GM12878 (cell line): ENCODE data around the gene SLC38A3. TPM values are rescaled to one million over a fixed set of nuclear protein-coding genes. Genes with fewer than 3 reads are reported as not detected.

Source experiments
- ATAC-seq: fragments of 200-7000 bp; cut with Tn5 transposase; 3 replicates; pipeline ENCODE4 v1.9.1; 2020; ENCODE audit warnings: mild to moderate bottlenecking, moderate library complexity
- BruUV-seq: library from RNA; stranded (reverse); fragments of 400-500 nt; replicated peaks from 2 replicates; lab custom pipeline; 2021; lab: Mats Ljungman, UMichigan
- CTCF ChIA-PET: fragments of 300-600 bp; sonication (Branson Sonifier 250); formaldehyde crosslinking; extraction: SDS; loops from one replicate; lab custom pipeline; 2021; ENCODE audit warnings: inconsistent platforms; lab: Yijun Ruan, JAX
- POLR2A ChIA-PET: fragments of 350-600 bp; formaldehyde crosslinking; extraction: SDS; loops from one replicate; lab custom pipeline; 2021; ENCODE audit warnings: inconsistent platforms; lab: Charles Lee
- RAD21 ChIA-PET: fragments of 300-600 bp; sonication (Branson Sonifier 250); formaldehyde crosslinking; loops from one replicate; lab custom pipeline; 2023; ENCODE audit warnings: antibody characterized with exemption; ENCODE audit not compliant: unreplicated experiment; lab: Charles Lee
- SMC1A ChIA-PET: fragments of 300-600 bp; sonication (Branson Sonifier 250); formaldehyde crosslinking; loops from one replicate; lab custom pipeline; 2023; ENCODE audit not compliant: unreplicated experiment, uncharacterized antibody; lab: Charles Lee
- DNase-seq: peaks from one replicate; pipeline ENCODE4 v3.0.0-alpha.2; 2011; ENCODE audit warnings: low read depth, low spot score
- FAIRE-seq: peaks from 3 replicates; lab custom pipeline; 2011; peaks lifted over from hg19 to GRCh38; lab: Jason Lieb, UNC
- H2AFZ ChIP-seq: 2 replicates; pipeline ENCODE4 v1.6.0; 2011; ENCODE audit warnings: low read depth, low read length, control low read depth; ENCODE audit not compliant: control insufficient read depth
- H3K27ac ChIP-seq: 2 replicates; pipeline ENCODE4 v1.5.1; 2011; ENCODE audit warnings: control low read depth; ENCODE audit not compliant: control insufficient read depth, insufficient read depth
- H3K27me3 ChIP-seq, 2 experiments: replicated peaks in 1 of 2; 2 replicates each; pipeline versions ENCODE4 v1.6.0 to v1.6.1; 2011; ENCODE audit warnings: low read length in 1 of 2; ENCODE audit not compliant: control insufficient read depth in 2 of 2, insufficient read depth in 2 of 2
- H3K36me3 ChIP-seq, 2 experiments: 2 replicates each; pipeline ENCODE4 v1.5.1; 2011; ENCODE audit warnings: low read length in 1 of 2; ENCODE audit not compliant: control insufficient read depth in 2 of 2, insufficient read depth in 2 of 2
- H3K4me1 ChIP-seq: 2 replicates; pipeline ENCODE4 v1.6.1; 2011; ENCODE audit warnings: mild to moderate bottlenecking, low read length, moderate library complexity, mixed read lengths; ENCODE audit not compliant: control insufficient read depth, insufficient read depth
- H3K4me2 ChIP-seq: 2 replicates; pipeline ENCODE4 v1.6.0; 2011; ENCODE audit warnings: control low read depth; ENCODE audit not compliant: control insufficient read depth, insufficient read depth
- H3K4me3 ChIP-seq: fragments of 200-600 bp; sonication (generic); 2 replicates; pipeline ENCODE4 v1.5.1; 2016
- H3K79me2 ChIP-seq: 2 replicates; pipeline ENCODE4 v1.6.0; 2011; ENCODE audit warnings: low read length; ENCODE audit not compliant: control insufficient read depth, insufficient read depth
- H3K9ac ChIP-seq: 2 replicates; pipeline ENCODE4 v1.8.0; 2011; ENCODE audit warnings: low read length, control low read depth, mixed read lengths; ENCODE audit not compliant: control insufficient read depth, insufficient read depth
- H3K9me3 ChIP-seq: replicated peaks from 3 replicates; pipeline ENCODE4 v1.5.1; 2011; ENCODE audit warnings: mild to moderate bottlenecking, low read length; ENCODE audit not compliant: control insufficient read depth, insufficient read depth
- H4K20me1 ChIP-seq: 2 replicates; pipeline ENCODE4 v1.6.0; 2011; ENCODE audit not compliant: control insufficient read depth, insufficient read depth
- BRCA1 ChIP-seq: IDR thresholded peaks from 2 replicates; pipeline ENCODE4 v1.6.1; 2011; ENCODE audit warnings: low read depth, low read length, improper control_type of control experiment
- CREM ChIP-seq: IDR thresholded peaks from 2 replicates; pipeline ENCODE4 v1.6.1; 2014; ENCODE audit warnings: antibody characterized with exemption, low read depth
- FOS ChIP-seq: IDR thresholded peaks from 3 replicates; pipeline ENCODE4 v1.6.1; 2011; ENCODE audit warnings: borderline replicate concordance; ENCODE audit not compliant: insufficient read length; ENCODE audit errors: extremely low read depth
- MXI1 ChIP-seq: fragments of 150-350 bp; IDR thresholded peaks from 2 replicates; pipeline ENCODE4 v1.6.1; 2011; ENCODE audit warnings: low read depth, mild to moderate bottlenecking, inconsistent platforms, low read length, improper control_type of control experiment
- RAD21 ChIP-seq: IDR thresholded peaks from 2 replicates; pipeline ENCODE4 v1.6.1; 2011; ENCODE audit warnings: mild to moderate bottlenecking, low read depth, low read length, moderate library complexity; ENCODE audit not compliant: insufficient read depth
- RUNX3 ChIP-seq: IDR thresholded peaks from 2 replicates; pipeline ENCODE4 v1.6.1; 2012; ENCODE audit warnings: low read length, inconsistent platforms
- SPI1 ChIP-seq: IDR thresholded peaks from 2 replicates; pipeline ENCODE4 v1.6.1; 2011; ENCODE audit warnings: low read depth, mild to moderate bottlenecking, low read length, moderate library complexity, borderline replicate concordance; ENCODE audit not compliant: insufficient read depth
- TBL1XR1 ChIP-seq: IDR thresholded peaks from 2 replicates; pipeline ENCODE4 v1.6.1; 2012; ENCODE audit warnings: low read depth, low read length, improper control_type of control experiment
- WGBS: methylation state at CpG from one replicate; pipeline ENCODE4 v1.1.6; 2016; ENCODE audit warnings: low lambda C conversion rate; ENCODE audit not compliant: insufficient replicate concordance, insufficient coverage; ENCODE audit errors: missing lambda C conversion rate; 5-methylcytosine and 5-hydroxymethylcytosine counted together
- in situ Hi-C: fragments of 300-500 bp; cut with MboI; formaldehyde crosslinking; loops from 9 replicates; pipeline ENCODE4 v1.14.3; 2018; ENCODE audit warnings: mixed read lengths
- intact Hi-C: fragments of 100-400 bp; cut with micrococcal nuclease; formaldehyde crosslinking; loops from one replicate; pipeline ENCODE4 v1.14.2; 2022; ENCODE audit not compliant: unreplicated experiment
- polyA plus RNA-seq, 11 experiments: library from polyadenylated mRNA; depleted of rRNA in 4 of 11; unstranded in 6 of 11; stranded (reverse) in 5 of 11; fragments of >200 nt; fragmentation: Nextera tagmentation in 4 of 11; fragmentation: Illumina TruSeq in 1 of 11; extraction: Ambion mirVana in 4 of 11; extraction: Trizol in 1 of 11; gene quantifications; 1 replicate in 1 of 11; 2 replicates in 10 of 11; pipeline versions ENCODE4 v1.2.1 to v1.2.3, GENCODE V29; 2011 to 2016; ENCODE audit warnings: inconsistent platforms in 2 of 11, missing spikeins in 2 of 11, low read depth in 1 of 11
- total RNA-seq, 4 experiments: library from RNA; depleted of rRNA in 3 of 4; stranded (reverse); fragments of >200 nt in 3 of 4; fragmentation: Illumina TruSeq in 1 of 4; extraction: Trizol in 1 of 4; gene quantifications; 2 replicates each; pipeline versions ENCODE4 v1.2.1 to v1.2.3, GENCODE V29; 2013 to 2021
- TF ChIP-seq, protein P1 (sequence below): fragments of 450-650 bp; IDR thresholded peaks from 2 replicates; pipeline ENCODE4 v1.6.1; 2016; ENCODE audit warnings: mild to moderate bottlenecking
- TF ChIP-seq, protein P2 (sequence below): fragments of 450-650 bp; conservative IDR thresholded peaks from 2 replicates; pipeline ENCODE4 v1.6.1; 2017; ENCODE audit warnings: mild to moderate bottlenecking, moderate library complexity

Gene SLC38A3
- total and polyA plus RNA-seq, 10 of the 15 experiments (the other 5 are each of a cell fraction or from before 2014, with no cell fraction given): 0.14 TPM; not detected in 9

DNA sequence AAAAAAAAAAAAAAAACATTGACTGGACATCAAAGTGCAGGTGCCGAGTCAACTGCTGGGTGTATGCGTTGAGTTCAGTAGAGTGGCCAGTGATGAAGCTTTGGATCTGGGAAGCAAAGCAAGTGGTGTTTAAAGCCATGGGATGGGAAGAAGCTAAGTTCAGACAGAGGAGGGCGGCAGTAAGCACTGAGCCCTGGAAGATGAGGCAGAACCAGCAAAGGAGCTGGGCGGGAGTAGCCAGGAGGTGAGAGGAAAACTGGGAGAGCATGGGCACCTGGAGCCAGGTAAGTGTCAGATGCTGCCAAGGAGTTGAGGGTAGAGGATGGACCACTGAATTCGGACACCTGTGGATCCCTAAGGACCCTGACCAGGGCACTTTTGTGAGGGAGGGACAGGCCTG lies 19.6 kb downstream of the SLC38A3 start:
- in situ Hi-C loops: loop anchor here (5.0 kb wide), 1 partner anchor 32 kb away; the partner anchor contains the start of gene GNAT1
- Histone ChIP-seq H3K9ac (no peak overlapping the region), H3K27ac (no peak overlapping the region), H3K36me3 (no peaks in the 10 kb centered on the region), H3K4me3 (no peak overlapping the region), H4K20me1 (no peaks in the 10 kb centered on the region), H2AFZ (no peak overlapping the region), H3K9me3 (no peaks in the 10 kb centered on the region), H3K4me2 (no peak overlapping the region), H3K4me1 (peaks cover 17% of the 10 kb centered on the region), H3K79me2 (no peaks in the 10 kb centered on the region; the same call in 1 of the 2 replicates), H3K27me3 (no peaks in the 10 kb centered on the region; a peak in 1 of 4 replicates)
- TF ChIP-seq BRCA1 (no peak), FOS (no peak), MXI1 (no peak)
- FAIRE-seq (no peak), ATAC-seq (no peak), DNase-seq (no peak)
- intact Hi-C loops: no loop called here
- no TSS peak for BruUV-seq
- ChIA-PET CTCF (interaction anchor here (1.3 to 7.4 kb wide), 10 partner anchors 19 to 135 kb away, joined by 3 to 149 read pairs (median 13); partner anchors contain the start of genes GNAT1 and IFRD2), SMC1A (interaction anchor here (0.7 to 4.9 kb wide), 5 partner anchors 19 to 33 kb away, joined by 4 to 24 read pairs (median 4); partner anchors contain the start of gene GNAT1), RAD21 (interaction anchor here (0.7 to 6.8 kb wide), 5 partner anchors 13 to 36 kb away, joined by 3 to 72 read pairs (median 5); partner anchors contain the start of gene GNAT1), POLR2A (interaction anchor here (0.6 kb wide), 1 partner anchor 105 kb away, joined by 7 read pairs; no protein-coding TSS in a partner anchor)
- 33% methylated on average over 5 of the region's 5 CpGs for WGBS

DNA sequence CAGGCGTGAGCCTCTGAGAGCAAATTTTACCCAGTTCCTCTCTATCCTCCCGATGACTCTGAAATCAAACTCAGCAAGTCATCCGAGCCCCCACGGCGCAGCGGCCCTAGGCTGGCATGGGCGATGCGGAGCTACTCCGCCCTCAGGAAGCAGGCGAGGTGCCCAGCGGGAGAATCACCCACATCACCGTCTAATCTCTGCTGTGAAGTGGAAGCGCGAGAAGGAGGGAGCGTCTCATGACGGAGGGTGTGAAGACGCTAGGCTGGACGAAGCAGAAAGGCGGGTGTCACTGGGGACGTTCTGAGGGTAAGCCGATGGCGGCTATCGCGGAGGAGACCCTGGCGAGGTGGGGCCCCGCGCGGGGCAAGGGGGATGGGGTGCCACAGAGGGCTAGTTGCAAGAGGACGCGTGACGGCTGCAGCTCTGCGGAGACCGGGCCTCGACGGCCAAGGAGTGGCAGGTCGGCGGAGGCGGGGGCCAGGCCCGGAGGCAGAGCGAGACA lies 21.9 kb downstream of the SLC38A3 start:
- in situ Hi-C loops (loop anchor here (5.0 kb wide), 1 partner anchor 35 kb away; the partner anchor contains the start of gene GNAT1), intact Hi-C loops (loop anchor here (1.0 kb wide), 5 partner anchors 19 to 106 kb away; no protein-coding TSS in a partner anchor)
- CTCF ChIA-PET: interaction anchor here (0.6 to 7.4 kb wide), 24 partner anchors 10 to 385 kb away, joined by 3 to 149 read pairs (median 6); partner anchors contain the start of genes CISH, GNAI2, GNAT1 and HYAL2
- Histone ChIP-seq H3K9ac (peak overlapping the region; percentile 77), H3K4me1 (peaks cover 19% of the 10 kb centered on the region), H3K36me3 (no peaks in the 10 kb centered on the region; a peak in 1 of 4 replicates), H3K9me3 (no peaks in the 10 kb centered on the region), H2AFZ (peak overlapping the region; percentile 95), H3K27ac (peak overlapping the region; percentile 56; the same call in 1 of the 2 replicates), H3K27me3 (no peaks in the 10 kb centered on the region), H4K20me1 (no peaks in the 10 kb centered on the region), H3K4me2 (peak overlapping the region; percentile 100), H3K79me2 (no peaks in the 10 kb centered on the region; the same call in 1 of the 2 replicates), H3K4me3 (peak overlapping the region; percentile 75)
- RAD21 ChIA-PET: interaction anchor here (0.5 to 6.8 kb wide), 16 partner anchors 9 to 1624 kb away, joined by 3 to 73 read pairs (median 6); partner anchors contain the start of genes GNAI2 and GNAT1
- SMC1A ChIA-PET: interaction anchor here (0.7 to 5.1 kb wide), 8 partner anchors 8 to 45 kb away, joined by 3 to 51 read pairs (median 7); partner anchors contain the start of genes GNAI2 and GNAT1
- no peak for FAIRE-seq
- peak; percentile 51 for ATAC-seq
- WGBS: 4% methylated on average over 36 of the region's 40 CpGs
- DNase-seq: no peak
- POLR2A ChIA-PET: interaction anchor here (0.7 to 3.7 kb wide), 6 partner anchors 10 to 287 kb away, joined by 3 to 38 read pairs (median 4); partner anchors contain the start of gene GNAI2
- no TSS peak for BruUV-seq
- TF ChIP-seq RUNX3 (no peak), CREM (no peak), TBL1XR1 (no peak), RAD21 (no peak), SPI1 (peak; percentile 28; the same call in 1 of the 2 replicates)
- TF ChIP-seq, protein P1, sequence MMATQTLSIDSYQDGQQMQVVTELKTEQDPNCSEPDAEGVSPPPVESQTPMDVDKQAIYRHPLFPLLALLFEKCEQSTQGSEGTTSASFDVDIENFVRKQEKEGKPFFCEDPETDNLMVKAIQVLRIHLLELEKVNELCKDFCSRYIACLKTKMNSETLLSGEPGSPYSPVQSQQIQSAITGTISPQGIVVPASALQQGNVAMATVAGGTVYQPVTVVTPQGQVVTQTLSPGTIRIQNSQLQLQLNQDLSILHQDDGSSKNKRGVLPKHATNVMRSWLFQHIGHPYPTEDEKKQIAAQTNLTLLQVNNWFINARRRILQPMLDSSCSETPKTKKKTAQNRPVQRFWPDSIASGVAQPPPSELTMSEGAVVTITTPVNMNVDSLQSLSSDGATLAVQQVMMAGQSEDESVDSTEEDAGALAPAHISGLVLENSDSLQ: peak; percentile 14; the same call in 1 of the 2 replicates
- TF ChIP-seq, protein P2, sequence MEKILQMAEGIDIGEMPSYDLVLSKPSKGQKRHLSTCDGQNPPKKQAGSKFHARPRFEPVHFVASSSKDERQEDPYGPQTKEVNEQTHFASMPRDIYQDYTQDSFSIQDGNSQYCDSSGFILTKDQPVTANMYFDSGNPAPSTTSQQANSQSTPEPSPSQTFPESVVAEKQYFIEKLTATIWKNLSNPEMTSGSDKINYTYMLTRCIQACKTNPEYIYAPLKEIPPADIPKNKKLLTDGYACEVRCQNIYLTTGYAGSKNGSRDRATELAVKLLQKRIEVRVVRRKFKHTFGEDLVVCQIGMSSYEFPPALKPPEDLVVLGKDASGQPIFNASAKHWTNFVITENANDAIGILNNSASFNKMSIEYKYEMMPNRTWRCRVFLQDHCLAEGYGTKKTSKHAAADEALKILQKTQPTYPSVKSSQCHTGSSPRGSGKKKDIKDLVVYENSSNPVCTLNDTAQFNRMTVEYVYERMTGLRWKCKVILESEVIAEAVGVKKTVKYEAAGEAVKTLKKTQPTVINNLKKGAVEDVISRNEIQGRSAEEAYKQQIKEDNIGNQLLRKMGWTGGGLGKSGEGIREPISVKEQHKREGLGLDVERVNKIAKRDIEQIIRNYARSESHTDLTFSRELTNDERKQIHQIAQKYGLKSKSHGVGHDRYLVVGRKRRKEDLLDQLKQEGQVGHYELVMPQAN: peak; percentile 37; the same call in 1 of the 2 replicates
